ENCODE results near the gene RRAD.
"Not testable (repeated sequence)": the region's sequence is repeated elsewhere in the genome, so short reads cannot be mapped to it uniquely, and the experiment has no call there.

- not testable (repeated sequence) for TF ChIP-seq ZNF398 (tag by site-specific recombination; IDR thresholded peaks at IDR 0.05); CTCF (tag by site-specific recombination; IDR thresholded peaks at IDR 0.05); ZNF16 (tag by site-specific recombination; IDR thresholded peaks at IDR 0.05; ENCODE audit: low read depth); ZBTB10 (tag by site-specific recombination; IDR thresholded peaks at IDR 0.05); ZNF639 (tag by site-specific recombination; IDR thresholded peaks at IDR 0.05); ZBTB26 (tag by site-specific recombination; optimal IDR thresholded peaks at IDR 0.05); PRDM6 (tag by site-specific recombination; IDR thresholded peaks at IDR 0.05); ZNF670 (tag by site-specific recombination; IDR thresholded peaks at IDR 0.05; ENCODE audit: low read depth)
Measured at GRCh38 chr16:66896682-66897081, 28.7 kb downstream of the RRAD start.

All from HEK293 (cell line).